ENCODE measurements around the gene PPM1N. TPM values are rescaled to one million over a fixed set of nuclear protein-coding genes. Genes with fewer than 3 reads are reported as not detected.

PPM1N gene
- polyA plus RNA-seq, 3 donors: 0.09 to 0.21 TPM; not detected in 1

GRCh38 chr19:45468803-45469131, 29.5 kb upstream of the PPM1N start:
- DNase-seq (ENCODE audit: extremely low read depth in 1 of 11, low read depth in 9 of 11, low spot score in 4 of 11): no peak

- peak in 7 of 11 donors; percentile 84 to 90 (median 86) for DNase-seq (ENCODE audit: extremely low read depth in 1 of 11, low read depth in 9 of 11, low spot score in 4 of 11)
These were observed 28.9 kb upstream of the PPM1N start for GRCh38 chr19:45469132-45469944.

GRCh38 chr19:45469945-45470761, 28.1 kb upstream of the PPM1N start:
- no peak for DNase-seq (ENCODE audit: extremely low read depth in 1 of 11, low read depth in 9 of 11, low spot score in 4 of 11)

- DNase-seq (ENCODE audit: extremely low read depth in 1 of 11, low read depth in 9 of 11, low spot score in 4 of 11): no peak
These were observed 27.5 kb upstream of the PPM1N start for GRCh38 chr19:45470762-45471081.

GRCh38 chr19:45471111-45471930, 26.9 kb upstream of the PPM1N start:
- no peak for DNase-seq (ENCODE audit: extremely low read depth in 1 of 11, low read depth in 9 of 11, low spot score in 4 of 11)

- no peak for DNase-seq (ENCODE audit: extremely low read depth in 1 of 11, low read depth in 9 of 11, low spot score in 4 of 11)
These were observed 26.2 kb upstream of the PPM1N start for GRCh38 chr19:45471931-45472562.

GRCh38 chr19:45472563-45473366, 25.5 kb upstream of the PPM1N start:
- DNase-seq (ENCODE audit: extremely low read depth in 1 of 11, low read depth in 9 of 11, low spot score in 4 of 11): no peak

GRCh38 chr19:45473367-45473681, 24.9 kb upstream of the PPM1N start:
- no peak for DNase-seq (ENCODE audit: extremely low read depth in 1 of 11, low read depth in 9 of 11, low spot score in 4 of 11)

- no peak for DNase-seq (ENCODE audit: extremely low read depth in 1 of 11, low read depth in 9 of 11, low spot score in 4 of 11)
These were observed 24.3 kb upstream of the PPM1N start for GRCh38 chr19:45473682-45474605.

- no peak for DNase-seq (ENCODE audit: extremely low read depth in 1 of 11, low read depth in 9 of 11, low spot score in 4 of 11)
These were observed 23.4 kb upstream of the PPM1N start for GRCh38 chr19:45474606-45475521.

- DNase-seq (ENCODE audit: extremely low read depth in 1 of 11, low read depth in 9 of 11, low spot score in 4 of 11): no peak
These were observed 22.5 kb upstream of the PPM1N start for GRCh38 chr19:45475537-45476291.

GRCh38 chr19:45476304-45476703, 21.9 kb upstream of the PPM1N start:
- no peak for DNase-seq (ENCODE audit: extremely low read depth in 1 of 11, low read depth in 9 of 11, low spot score in 4 of 11)

- DNase-seq (ENCODE audit: extremely low read depth in 1 of 11, low read depth in 9 of 11, low spot score in 4 of 11): no peak
These were observed 21.1 kb upstream of the PPM1N start for GRCh38 chr19:45477186-45477585.

GRCh38 chr19:45477713-45478453, 20.4 kb upstream of the PPM1N start:
- DNase-seq (ENCODE audit: extremely low read depth in 1 of 11, low read depth in 9 of 11, low spot score in 4 of 11): no peak
